WTC11 (cell line): ENCODE measurements around the gene ADCY1. TPM values are rescaled to one million over a fixed set of nuclear protein-coding genes. Genes with fewer than 3 reads are reported as not detected.

ENCODE experiments used
- ATAC-seq: fragments of 200-7000 bp; cut with Tn5 transposase; 2 replicates; pipeline ENCODE4 v1.10.0; 2021; ENCODE audit warnings: mild to moderate bottlenecking, moderate library complexity
- CTCF ChIA-PET: fragments of 300-600 bp; sonication (Branson Sonifier 250); formaldehyde crosslinking; loops from one replicate; lab custom pipeline; 2021; ENCODE audit warnings: antibody characterized with exemption; lab: Charles Lee
- POLR2A ChIA-PET: fragments of 350-600 bp; sonication (Branson Sonifier 250); formaldehyde crosslinking; loops from one replicate; lab custom pipeline; 2021; ENCODE audit warnings: antibody characterized with exemption; lab: Charles Lee
- DNase-seq: peaks from one replicate; pipeline ENCODE4 v3.0.0; 2021; ENCODE audit warnings: low spot score
- H3K27ac Mint-ChIP-seq: 2 replicates; pipeline ENCODE4 v1.8.0; 2021; ENCODE audit warnings: mixed read lengths
- H3K27me3 Mint-ChIP-seq: 2 replicates; pipeline ENCODE4 v1.8.0; 2021; ENCODE audit warnings: low read depth, mild to moderate bottlenecking, moderate library complexity, mixed read lengths
- H3K36me3 Mint-ChIP-seq: 2 replicates; pipeline ENCODE4 v1.8.0; 2021; ENCODE audit warnings: mixed read lengths
- H3K4me1 Mint-ChIP-seq: 2 replicates; pipeline ENCODE4 v1.8.0; 2022; ENCODE audit warnings: mixed read lengths
- H3K4me3 Mint-ChIP-seq: 2 replicates; pipeline ENCODE4 v1.8.0; 2021; ENCODE audit warnings: mild to moderate bottlenecking, moderate library complexity, mixed read lengths
- H3K9me3 Mint-ChIP-seq: 2 replicates; pipeline ENCODE4 v1.8.0; 2021; ENCODE audit warnings: mixed read lengths
- CREB1 ChIP-seq: sonication (generic); formaldehyde crosslinking; IDR thresholded peaks from 2 replicates; pipeline ENCODE4 v1.8.0; 2023; ENCODE audit warnings: mild to moderate bottlenecking, missing genetic modification reagents
- CTCF ChIP-seq: fragments of 200-600 bp; IDR thresholded peaks from 2 replicates; pipeline ENCODE4 v1.8.0; 2022; ENCODE audit warnings: antibody characterized with exemption
- E2F4 ChIP-seq: sonication (generic); formaldehyde crosslinking; IDR thresholded peaks from 2 replicates; pipeline ENCODE4 v1.8.1; 2022; ENCODE audit warnings: low read depth, mild to moderate bottlenecking, moderate library complexity, missing genetic modification reagents, borderline replicate concordance
- FOXK1 ChIP-seq: sonication (generic); formaldehyde crosslinking; IDR thresholded peaks from 2 replicates; pipeline ENCODE4 v1.8.0; 2022; ENCODE audit warnings: mild to moderate bottlenecking, moderate library complexity, missing genetic modification reagents
- NFATC4 ChIP-seq: fragments of 250-450 bp; sonication (Bioruptor Pico); IDR thresholded peaks from 2 replicates; pipeline ENCODE4 v1.9.0; 2021; ENCODE audit warnings: mild to moderate bottlenecking
- NR2C2 ChIP-seq: sonication (generic); formaldehyde crosslinking; IDR thresholded peaks from 2 replicates; pipeline ENCODE4 v1.8.0; 2022; ENCODE audit warnings: mild to moderate bottlenecking, missing genetic modification reagents
- NR3C1 ChIP-seq: sonication (generic); formaldehyde crosslinking; conservative IDR thresholded peaks from 2 replicates; pipeline ENCODE4 v1.8.1; 2023; ENCODE audit warnings: low read depth, mild to moderate bottlenecking, missing genetic modification reagents
- SP1 ChIP-seq: sonication (generic); formaldehyde crosslinking; conservative IDR thresholded peaks from 2 replicates; pipeline ENCODE4 v1.8.1; 2022; ENCODE audit warnings: missing genetic modification reagents
- ZNF138 ChIP-seq: sonication (generic); formaldehyde crosslinking; conservative IDR thresholded peaks from 2 replicates; pipeline ENCODE4 v1.8.1; 2022; ENCODE audit warnings: mild to moderate bottlenecking, moderate library complexity, missing genetic modification reagents
- ZNF317 ChIP-seq: sonication (generic); formaldehyde crosslinking; IDR thresholded peaks from 2 replicates; pipeline ENCODE4 v1.8.1; 2023; ENCODE audit warnings: low read depth, mild to moderate bottlenecking, moderate library complexity, missing genetic modification reagents, borderline replicate concordance
- total RNA-seq: library from RNA; stranded (reverse); gene quantifications from 3 replicates; pipeline ENCODE4 v1.2.3, GENCODE V29; 2021
- TF ChIP-seq, protein P1 (sequence below): fragments of 250-450 bp; sonication (Bioruptor Pico); IDR thresholded peaks from 2 replicates; pipeline ENCODE4 v1.9.0; 2021; ENCODE audit warnings: mild to moderate bottlenecking
- TF ChIP-seq, protein P2 (sequence below): fragments of 250-450 bp; sonication (Bioruptor Pico); IDR thresholded peaks from 2 replicates; pipeline ENCODE4 v1.8.0; 2021; ENCODE audit warnings: mild to moderate bottlenecking
- TF ChIP-seq, protein P3 (sequence below): sonication (generic); formaldehyde crosslinking; IDR thresholded peaks from 2 replicates; pipeline ENCODE4 v1.8.0; 2022; ENCODE audit warnings: missing genetic modification reagents

ADCY1 gene
- total RNA-seq, 1 experiment from 2014 or later, result 29.0 TPM

- DNase-seq (peak; percentile 65), ATAC-seq (peak; percentile 46)
- Mint-ChIP-seq H3K27me3 (peaks cover 14% of the 10 kb centered on the region), H3K4me3 (no peak overlapping the region), H3K27ac (no peak overlapping the region), H3K4me1 (peaks cover 77% of the 10 kb centered on the region), H3K9me3 (no peaks in the 10 kb centered on the region), H3K36me3 (no peaks in the 10 kb centered on the region)
- TF ChIP-seq CTCF, result peak; percentile 60
- TF ChIP-seq, protein P1, sequence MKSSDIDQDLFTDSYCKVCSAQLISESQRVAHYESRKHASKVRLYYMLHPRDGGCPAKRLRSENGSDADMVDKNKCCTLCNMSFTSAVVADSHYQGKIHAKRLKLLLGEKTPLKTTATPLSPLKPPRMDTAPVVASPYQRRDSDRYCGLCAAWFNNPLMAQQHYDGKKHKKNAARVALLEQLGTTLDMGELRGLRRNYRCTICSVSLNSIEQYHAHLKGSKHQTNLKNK (CRISPR knock-in tag), result no peak
- ChIA-PET CTCF (interaction anchor here (2.5 kb wide), 1 partner anchor 83 kb away, joined by 14 read pairs; no protein-coding TSS in a partner anchor), POLR2A (no interaction called here)
These were observed 6.1 kb downstream of the ADCY1 start for GRCh38 chr7:45580053-45580872.

DNA sequence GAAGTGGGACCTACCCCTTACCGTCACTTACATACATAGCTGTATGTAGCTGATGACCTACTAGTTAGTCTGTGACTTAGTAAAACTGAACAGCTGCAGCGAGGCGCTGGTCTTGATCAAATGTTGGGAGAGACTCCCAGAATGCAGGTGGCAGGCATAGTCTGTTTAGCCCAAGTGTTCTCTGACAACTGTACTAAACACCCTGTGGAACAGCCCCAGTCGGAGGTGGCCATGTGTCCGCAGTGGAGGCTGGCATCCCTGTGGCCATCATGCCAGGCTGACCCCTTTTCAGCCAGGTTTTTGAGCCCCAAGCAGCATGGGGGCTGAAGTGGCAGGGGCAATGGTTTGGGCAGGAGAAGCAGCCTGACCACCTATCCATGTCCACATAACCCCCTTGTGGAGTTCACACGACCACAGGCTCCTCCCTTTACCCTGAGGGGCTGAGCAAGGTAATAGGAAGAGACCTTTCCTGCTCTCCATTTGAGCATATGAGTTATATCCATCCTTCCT lies 7.2 kb downstream of the ADCY1 start:
- Mint-ChIP-seq H3K36me3 (no peaks in the 10 kb centered on the region), H3K4me3 (no peak overlapping the region), H3K4me1 (peaks cover 69% of the 10 kb centered on the region), H3K9me3 (no peaks in the 10 kb centered on the region), H3K27me3 (peaks cover 4% of the 10 kb centered on the region), H3K27ac (no peak overlapping the region)
- ChIA-PET CTCF (interaction anchor here (2.5 kb wide), 1 partner anchor 82 kb away, joined by 14 read pairs; no protein-coding TSS in a partner anchor), POLR2A (no interaction called here)
- no peak for DNase-seq
- ATAC-seq, result no peak
- TF ChIP-seq CREB1 (no peak), FOXK1 (CRISPR knock-in tag) (no peak), NFATC4 (CRISPR knock-in tag) (no peak)

- POLR2A ChIA-PET, result no interaction called here
- Mint-ChIP-seq H3K4me3 (0 out of 2 replicates have a peak overlapping the region, but pooled peaks have one; percentile 26), H3K9me3 (no peaks in the 10 kb centered on the region), H3K27ac (peak overlapping the region; percentile 66; the same call in 1 of the 2 replicates), H3K36me3 (no peaks in the 10 kb centered on the region)
- CTCF ChIA-PET, result interaction anchor here (1.1 to 1.8 kb wide), 6 partner anchors 9 to 174 kb away, joined by 3 to 10 read pairs (median 4); partner anchors contain the start of gene ADCY1
- no peak for TF ChIP-seq ZNF317 (CRISPR knock-in tag)
- TF ChIP-seq, protein P2, sequence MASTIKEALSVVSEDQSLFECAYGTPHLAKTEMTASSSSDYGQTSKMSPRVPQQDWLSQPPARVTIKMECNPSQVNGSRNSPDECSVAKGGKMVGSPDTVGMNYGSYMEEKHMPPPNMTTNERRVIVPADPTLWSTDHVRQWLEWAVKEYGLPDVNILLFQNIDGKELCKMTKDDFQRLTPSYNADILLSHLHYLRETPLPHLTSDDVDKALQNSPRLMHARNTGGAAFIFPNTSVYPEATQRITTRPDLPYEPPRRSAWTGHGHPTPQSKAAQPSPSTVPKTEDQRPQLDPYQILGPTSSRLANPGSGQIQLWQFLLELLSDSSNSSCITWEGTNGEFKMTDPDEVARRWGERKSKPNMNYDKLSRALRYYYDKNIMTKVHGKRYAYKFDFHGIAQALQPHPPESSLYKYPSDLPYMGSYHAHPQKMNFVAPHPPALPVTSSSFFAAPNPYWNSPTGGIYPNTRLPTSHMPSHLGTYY (CRISPR knock-in tag), result no peak
- no peak for TF ChIP-seq SP1 (CRISPR knock-in tag)
- no peak for TF ChIP-seq E2F4 (CRISPR knock-in tag)
- TF ChIP-seq NR3C1 (CRISPR knock-in tag), result no peak
- TF ChIP-seq, all 79 proteins: peak for 0
- H3K27me3 Mint-ChIP-seq, result no peaks in the 10 kb centered on the region
- peaks cover 63% of the 10 kb centered on the region for H3K4me1 Mint-ChIP-seq
- DNase-seq (no peak), ATAC-seq (peak; percentile 32)
These were observed 8.1 kb downstream of the ADCY1 start for GRCh38 chr7:45582136-45582749.

- CTCF ChIA-PET, result interaction anchor here (1.1 to 1.8 kb wide), 6 partner anchors 9 to 175 kb away, joined by 3 to 10 read pairs (median 4); partner anchors contain the start of gene ADCY1
- Mint-ChIP-seq H3K27ac (peak overlapping the region; percentile 83), H3K4me1 (peaks cover 56% of the 10 kb centered on the region), H3K27me3 (no peaks in the 10 kb centered on the region), H3K36me3 (no peaks in the 10 kb centered on the region), H3K9me3 (no peaks in the 10 kb centered on the region), H3K4me3 (peak overlapping the region; percentile 17; the same call in 1 of the 2 replicates)
- DNase-seq (no peak), ATAC-seq (peak; percentile 35)
- POLR2A ChIA-PET, result no interaction called here
- TF ChIP-seq, protein P3, sequence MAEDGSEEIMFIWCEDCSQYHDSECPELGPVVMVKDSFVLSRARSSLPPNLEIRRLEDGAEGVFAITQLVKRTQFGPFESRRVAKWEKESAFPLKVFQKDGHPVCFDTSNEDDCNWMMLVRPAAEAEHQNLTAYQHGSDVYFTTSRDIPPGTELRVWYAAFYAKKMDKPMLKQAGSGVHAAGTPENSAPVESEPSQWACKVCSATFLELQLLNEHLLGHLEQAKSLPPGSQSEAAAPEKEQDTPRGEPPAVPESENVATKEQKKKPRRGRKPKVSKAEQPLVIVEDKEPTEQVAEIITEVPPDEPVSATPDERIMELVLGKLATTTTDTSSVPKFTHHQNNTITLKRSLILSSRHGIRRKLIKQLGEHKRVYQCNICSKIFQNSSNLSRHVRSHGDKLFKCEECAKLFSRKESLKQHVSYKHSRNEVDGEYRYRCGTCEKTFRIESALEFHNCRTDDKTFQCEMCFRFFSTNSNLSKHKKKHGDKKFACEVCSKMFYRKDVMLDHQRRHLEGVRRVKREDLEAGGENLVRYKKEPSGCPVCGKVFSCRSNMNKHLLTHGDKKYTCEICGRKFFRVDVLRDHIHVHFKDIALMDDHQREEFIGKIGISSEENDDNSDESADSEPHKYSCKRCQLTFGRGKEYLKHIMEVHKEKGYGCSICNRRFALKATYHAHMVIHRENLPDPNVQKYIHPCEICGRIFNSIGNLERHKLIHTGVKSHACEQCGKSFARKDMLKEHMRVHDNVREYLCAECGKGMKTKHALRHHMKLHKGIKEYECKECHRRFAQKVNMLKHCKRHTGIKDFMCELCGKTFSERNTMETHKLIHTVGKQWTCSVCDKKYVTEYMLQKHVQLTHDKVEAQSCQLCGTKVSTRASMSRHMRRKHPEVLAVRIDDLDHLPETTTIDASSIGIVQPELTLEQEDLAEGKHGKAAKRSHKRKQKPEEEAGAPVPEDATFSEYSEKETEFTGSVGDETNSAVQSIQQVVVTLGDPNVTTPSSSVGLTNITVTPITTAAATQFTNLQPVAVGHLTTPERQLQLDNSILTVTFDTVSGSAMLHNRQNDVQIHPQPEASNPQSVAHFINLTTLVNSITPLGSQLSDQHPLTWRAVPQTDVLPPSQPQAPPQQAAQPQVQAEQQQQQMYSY (CRISPR knock-in tag), result peak; percentile 99
- TF ChIP-seq ZNF138 (CRISPR knock-in tag), result no peak
- no peak for TF ChIP-seq NR2C2 (CRISPR knock-in tag)
These were observed 8.7 kb downstream of the ADCY1 start for GRCh38 chr7:45582868-45583277.
